ENCODE data around the gene HBZ.
A peak's percentile ranks its signal among the peaks of the same experiment; 100 is the strongest.
"Not testable (repeated sequence)": the region's sequence is repeated elsewhere in the genome, so short reads cannot be mapped to it uniquely, and the experiment has no call there.

Gene HBZ

GRCh38 chr16:146646-147045, 5.8 kb upstream of the HBZ start:
- H3K27me3 Mint-ChIP-seq: peaks cover 37% of the 10 kb centered on the region
- H3K4me1 Mint-ChIP-seq (ENCODE audit: low read depth): peaks cover 5% of the 10 kb centered on the region
- no peaks in the 10 kb centered on the region for H3K9me3 Mint-ChIP-seq
- H3K27ac Mint-ChIP-seq: no peak overlapping the region
- H3K36me3 Mint-ChIP-seq (ENCODE audit: low read depth): no peaks in the 10 kb centered on the region
- no peak overlapping the region for H3K4me3 Mint-ChIP-seq
- intact Hi-C loops (cut with micrococcal nuclease): no loop called here

- H3K9me3 Mint-ChIP-seq: no peaks in the 10 kb centered on the region
- intact Hi-C loops (cut with micrococcal nuclease): no loop called here
- no peak overlapping the region for H3K27ac Mint-ChIP-seq
- no peak overlapping the region for H3K4me3 Mint-ChIP-seq
- H3K4me1 Mint-ChIP-seq (ENCODE audit: low read depth): peaks cover 6% of the 10 kb centered on the region
- H3K36me3 Mint-ChIP-seq (ENCODE audit: low read depth): no peaks in the 10 kb centered on the region
- H3K27me3 Mint-ChIP-seq: peaks cover 38% of the 10 kb centered on the region
Measured at GRCh38 chr16:149024-149660, 3.3 kb upstream of the HBZ start.

DNA sequence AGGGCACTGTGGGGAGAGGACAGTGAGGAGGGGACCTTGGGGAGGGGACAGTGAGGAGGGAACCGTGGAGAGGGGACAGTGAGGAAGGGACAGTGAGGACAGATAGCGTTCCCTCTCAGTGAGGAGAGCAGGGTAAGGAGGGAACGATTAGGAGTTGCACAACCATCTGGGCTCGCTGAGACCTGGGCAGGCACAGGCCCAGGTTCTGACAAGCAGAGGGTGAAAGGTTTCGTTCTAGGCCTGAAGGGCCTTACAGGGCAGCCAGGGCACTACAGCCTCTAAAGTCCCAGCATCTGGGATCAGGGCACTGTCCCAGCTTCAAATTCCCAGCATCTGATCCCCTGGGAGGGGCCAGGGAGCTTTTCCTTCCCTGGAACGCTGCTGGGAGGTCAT, 681 bp downstream of the HBZ start:
- H3K36me3 Mint-ChIP-seq (ENCODE audit: low read depth); intact Hi-C loops (cut with micrococcal nuclease): not testable (repeated sequence)

GRCh38 chr16:153550-154216, 1.2 kb downstream of the HBZ start:
- H3K9me3 Mint-ChIP-seq; intact Hi-C loops (cut with micrococcal nuclease); H3K4me3 Mint-ChIP-seq; H3K36me3 Mint-ChIP-seq (ENCODE audit: low read depth): not testable (repeated sequence)
- Mint-ChIP-seq H3K27me3 (peaks cover 66% of the 10 kb centered on the region), H3K4me1 (ENCODE audit: low read depth) (peaks cover 17% of the 10 kb centered on the region), H3K27ac (peak overlapping the region; percentile 63)

More for the DNA sequence above, 681 bp downstream of the HBZ start:
- not testable (repeated sequence) for H3K9me3 Mint-ChIP-seq, H3K27ac Mint-ChIP-seq, H3K4me3 Mint-ChIP-seq
- Mint-ChIP-seq H3K4me1 (ENCODE audit: low read depth) (peaks cover 17% of the 10 kb centered on the region), H3K27me3 (peaks cover 66% of the 10 kb centered on the region)

DNA sequence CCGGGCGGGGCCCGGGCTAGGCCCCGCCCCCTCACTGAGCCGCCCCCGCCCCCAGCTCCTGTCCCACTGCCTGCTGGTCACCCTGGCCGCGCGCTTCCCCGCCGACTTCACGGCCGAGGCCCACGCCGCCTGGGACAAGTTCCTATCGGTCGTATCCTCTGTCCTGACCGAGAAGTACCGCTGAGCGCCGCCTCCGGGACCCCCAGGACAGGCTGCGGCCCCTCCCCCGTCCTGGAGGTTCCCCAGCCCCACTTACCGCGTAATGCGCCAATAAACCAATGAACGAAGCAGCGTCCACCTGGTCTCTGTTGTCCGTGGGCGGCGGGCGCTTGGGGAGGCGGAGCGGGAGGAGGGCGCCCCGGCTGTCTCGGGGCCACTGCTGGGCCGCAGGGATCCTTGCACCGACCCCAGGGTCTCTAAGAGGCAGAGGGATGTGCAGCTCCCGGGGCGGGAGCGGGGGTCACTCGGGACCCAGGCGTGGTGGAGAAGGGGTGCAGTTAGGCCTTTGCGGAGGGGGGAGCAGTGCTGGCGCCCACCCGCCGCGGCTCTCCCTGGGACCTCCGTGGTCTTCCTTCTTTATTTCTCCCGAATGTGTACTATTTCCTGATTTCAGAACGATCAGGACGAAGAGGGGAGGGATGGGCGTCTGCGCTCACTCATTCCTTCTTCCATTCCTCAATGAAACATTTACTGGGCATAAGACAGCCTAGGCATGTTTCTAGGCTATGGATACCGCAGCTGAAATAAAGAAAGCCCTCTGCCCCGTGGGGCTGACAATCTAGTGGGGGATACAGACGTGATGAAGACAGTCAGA, 2.0 kb downstream of the HBZ start:
- no peaks in the 10 kb centered on the region for H3K36me3 Mint-ChIP-seq (ENCODE audit: low read depth)
- intact Hi-C loops (cut with micrococcal nuclease): no loop called here
- H3K27me3 Mint-ChIP-seq: peaks cover 69% of the 10 kb centered on the region
- H3K4me3 Mint-ChIP-seq: peak overlapping the region; percentile 77
- no peaks in the 10 kb centered on the region for H3K9me3 Mint-ChIP-seq
- H3K27ac Mint-ChIP-seq: peak overlapping the region; percentile 63
- H3K4me1 Mint-ChIP-seq (ENCODE audit: low read depth): peaks cover 12% of the 10 kb centered on the region

- intact Hi-C loops (cut with micrococcal nuclease): no loop called here
- H3K4me3 Mint-ChIP-seq: no peak overlapping the region
- no peaks in the 10 kb centered on the region for H3K9me3 Mint-ChIP-seq
- no peak overlapping the region for H3K27ac Mint-ChIP-seq
- H3K27me3 Mint-ChIP-seq: peaks cover 70% of the 10 kb centered on the region
- H3K36me3 Mint-ChIP-seq (ENCODE audit: low read depth): no peaks in the 10 kb centered on the region
- peaks cover 12% of the 10 kb centered on the region for H3K4me1 Mint-ChIP-seq (ENCODE audit: low read depth)
Measured at GRCh38 chr16:155031-155398, 2.6 kb downstream of the HBZ start.

DNA sequence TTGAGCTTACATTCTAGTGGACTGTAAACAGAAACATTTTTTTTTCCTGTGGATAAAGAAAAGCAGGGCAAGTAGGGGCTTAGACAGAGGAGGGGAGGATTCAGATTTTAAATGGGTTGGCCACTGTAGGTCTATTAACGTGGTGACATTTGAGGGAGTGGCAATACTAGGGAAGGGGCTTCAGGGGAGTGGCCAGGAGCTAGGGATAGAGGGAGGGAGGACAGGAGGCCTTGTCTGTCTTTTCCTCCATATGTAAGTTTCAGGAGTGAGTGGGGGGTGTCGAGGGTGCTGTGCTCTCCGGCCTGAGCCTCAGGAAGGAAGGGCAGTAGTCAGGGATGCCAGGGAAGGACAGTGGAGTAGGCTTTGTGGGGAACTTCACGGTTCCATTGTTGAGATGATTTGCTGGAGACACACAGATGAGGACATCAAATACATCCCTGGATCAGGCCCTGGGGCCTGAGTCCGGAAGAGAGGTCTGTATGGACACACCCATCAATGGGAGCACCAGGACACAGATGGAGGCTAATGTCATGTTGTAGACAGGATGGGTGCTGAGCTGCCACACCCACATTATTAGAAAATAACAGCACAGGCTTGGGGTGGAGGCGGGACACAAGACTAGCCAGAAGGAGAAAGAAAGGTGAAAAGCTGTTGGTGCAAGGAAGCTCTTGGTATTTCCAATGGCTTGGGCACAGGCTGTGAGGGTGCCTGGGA, 6.8 kb downstream of the HBZ start:
- intact Hi-C loops (cut with micrococcal nuclease): no loop called here
- Mint-ChIP-seq H3K4me3 (no peak overlapping the region), H3K27ac (no peak overlapping the region), H3K4me1 (ENCODE audit: low read depth) (peaks cover 9% of the 10 kb centered on the region), H3K27me3 (peaks cover 73% of the 10 kb centered on the region), H3K9me3 (no peaks in the 10 kb centered on the region), H3K36me3 (ENCODE audit: low read depth) (no peaks in the 10 kb centered on the region)

DNA sequence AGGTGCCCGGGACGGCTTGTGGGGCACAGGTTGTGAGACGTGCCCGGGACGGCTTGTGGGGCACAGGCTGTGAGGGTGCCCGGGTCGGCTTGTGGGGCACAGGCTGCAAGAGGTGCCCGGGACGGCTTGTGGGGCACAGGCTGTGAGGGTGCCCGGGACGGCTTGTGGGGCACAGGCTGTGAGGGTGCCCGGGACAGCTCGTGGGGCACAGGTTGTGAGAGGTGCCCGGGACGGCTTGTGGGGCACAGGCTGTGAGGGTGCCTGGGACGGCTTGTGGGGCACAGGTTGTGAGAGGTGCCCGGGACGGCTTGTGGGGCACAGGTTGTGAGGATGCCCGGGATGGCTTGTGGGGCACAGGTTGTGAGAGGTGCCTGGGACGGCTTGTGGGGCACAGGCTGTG, 7.8 kb downstream of the HBZ start:
- intact Hi-C loops (cut with micrococcal nuclease); H3K36me3 Mint-ChIP-seq (ENCODE audit: low read depth); H3K27ac Mint-ChIP-seq; H3K9me3 Mint-ChIP-seq; H3K4me1 Mint-ChIP-seq (ENCODE audit: low read depth); H3K4me3 Mint-ChIP-seq: not testable (repeated sequence)
- peaks cover 69% of the 10 kb centered on the region for H3K27me3 Mint-ChIP-seq

DNA sequence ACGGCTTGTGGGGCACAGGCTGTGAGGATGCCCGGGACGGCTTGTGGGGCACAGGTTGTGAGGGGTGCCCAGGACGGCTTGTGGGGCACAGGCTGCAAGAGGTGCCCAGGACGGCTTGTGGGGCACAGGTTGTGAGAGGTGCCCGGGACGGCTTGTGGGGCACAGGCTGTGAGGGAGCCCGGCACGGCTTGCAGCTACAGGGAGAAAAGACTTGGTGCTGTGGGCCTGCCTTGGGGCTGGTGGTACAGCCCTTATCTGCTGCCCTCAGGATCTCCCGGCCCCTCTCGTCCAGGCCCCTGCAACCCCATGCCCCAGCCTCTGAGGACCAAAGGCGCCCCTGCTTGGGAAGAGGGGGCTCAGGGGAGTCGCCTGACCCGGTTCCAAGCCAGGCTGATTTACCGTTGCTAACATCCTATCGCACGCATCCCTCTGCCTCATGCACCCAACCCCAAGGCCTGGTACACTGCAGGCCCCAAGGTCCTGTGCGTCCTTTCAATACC, 8.3 kb downstream of the HBZ start:
- Mint-ChIP-seq H3K36me3 (ENCODE audit: low read depth) (no peaks in the 10 kb centered on the region), H3K4me3 (no peak overlapping the region), H3K27me3 (peaks cover 69% of the 10 kb centered on the region), H3K27ac (no peak overlapping the region), H3K4me1 (ENCODE audit: low read depth) (peaks cover 9% of the 10 kb centered on the region), H3K9me3 (no peaks in the 10 kb centered on the region)
- intact Hi-C loops (cut with micrococcal nuclease): no loop called here

GRCh38 chr16:162271-162991, 10.0 kb downstream of the HBZ start:
- Mint-ChIP-seq H3K27me3 (peaks cover 73% of the 10 kb centered on the region), H3K36me3 (ENCODE audit: low read depth) (no peaks in the 10 kb centered on the region), H3K27ac (no peak overlapping the region), H3K4me1 (ENCODE audit: low read depth) (peaks cover 19% of the 10 kb centered on the region), H3K4me3 (no peak overlapping the region), H3K9me3 (no peaks in the 10 kb centered on the region)
- intact Hi-C loops (cut with micrococcal nuclease): no loop called here

- peaks cover 76% of the 10 kb centered on the region for H3K27me3 Mint-ChIP-seq
Measured at GRCh38 chr16:163139-163538, 10.7 kb downstream of the HBZ start.

DNA sequence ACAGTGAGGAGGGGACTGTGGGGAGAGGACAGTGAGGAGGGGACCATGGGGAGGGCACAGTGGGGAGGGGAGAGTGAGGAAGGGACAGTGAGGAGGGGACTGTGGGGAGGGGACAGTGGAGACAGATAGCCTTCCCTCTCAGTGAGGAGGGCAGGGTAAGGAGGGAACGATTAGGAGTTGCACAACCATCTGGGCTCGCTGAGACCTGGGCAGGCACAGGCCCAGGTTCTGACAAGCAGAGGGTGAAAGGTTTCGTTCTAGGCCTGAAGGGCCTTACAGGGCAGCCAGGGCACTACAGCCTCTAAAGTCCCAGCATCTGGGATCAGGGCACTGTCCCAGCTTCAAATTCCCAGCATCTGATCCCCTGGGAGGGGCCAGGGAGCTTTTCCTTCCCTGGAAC, 11.3 kb downstream of the HBZ start:
- intact Hi-C loops (cut with micrococcal nuclease); H3K4me3 Mint-ChIP-seq; H3K9me3 Mint-ChIP-seq; H3K27ac Mint-ChIP-seq; H3K36me3 Mint-ChIP-seq (ENCODE audit: low read depth): not testable (repeated sequence)
- H3K27me3 Mint-ChIP-seq: peaks cover 79% of the 10 kb centered on the region
- H3K4me1 Mint-ChIP-seq (ENCODE audit: low read depth): peaks cover 19% of the 10 kb centered on the region

More at GRCh38 chr16:163139-163538, 10.7 kb downstream of the HBZ start:
- H3K4me3 Mint-ChIP-seq; intact Hi-C loops (cut with micrococcal nuclease); H3K36me3 Mint-ChIP-seq (ENCODE audit: low read depth); H3K27ac Mint-ChIP-seq; H3K9me3 Mint-ChIP-seq: not testable (repeated sequence)
- peaks cover 19% of the 10 kb centered on the region for H3K4me1 Mint-ChIP-seq (ENCODE audit: low read depth)

DNA sequence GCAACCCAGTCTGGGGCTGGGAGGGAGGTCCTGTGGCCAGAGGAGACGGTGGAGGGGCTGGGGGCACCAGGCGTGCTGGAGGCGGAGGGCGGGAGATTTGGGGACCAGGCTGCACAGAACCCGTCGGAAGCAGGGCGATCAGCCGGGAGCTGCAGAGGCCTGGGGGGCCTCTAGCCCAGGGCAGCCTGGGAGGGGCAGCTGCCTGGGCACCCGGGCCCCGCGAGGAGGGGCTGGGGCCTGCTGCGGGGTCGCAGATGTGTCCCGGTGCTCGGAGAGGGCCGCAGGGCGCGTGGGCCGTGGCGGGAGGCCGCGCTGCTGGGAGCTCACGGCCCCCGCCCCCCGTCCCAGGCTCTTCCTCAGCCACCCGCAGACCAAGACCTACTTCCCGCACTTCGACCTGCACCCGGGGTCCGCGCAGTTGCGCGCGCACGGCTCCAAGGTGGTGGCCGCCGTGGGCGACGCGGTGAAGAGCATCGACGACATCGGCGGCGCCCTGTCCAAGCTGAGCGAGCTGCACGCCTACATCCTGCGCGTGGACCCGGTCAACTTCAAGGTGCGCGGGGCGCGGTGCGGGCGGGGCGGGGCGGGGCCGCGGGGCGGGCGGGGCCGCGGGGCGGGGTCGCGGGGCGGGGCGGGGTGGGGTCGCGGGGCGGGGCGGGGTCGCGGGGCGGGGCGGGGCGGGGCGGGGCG, 11.8 kb downstream of the HBZ start:
- peaks cover 79% of the 10 kb centered on the region for H3K27me3 Mint-ChIP-seq
- H3K9me3 Mint-ChIP-seq; H3K36me3 Mint-ChIP-seq (ENCODE audit: low read depth); H3K27ac Mint-ChIP-seq; intact Hi-C loops (cut with micrococcal nuclease); H3K4me3 Mint-ChIP-seq: not testable (repeated sequence)
- peaks cover 19% of the 10 kb centered on the region for H3K4me1 Mint-ChIP-seq (ENCODE audit: low read depth)
